Liver (tissue), 3 donors: ENCODE measurements around the gene OGFR.

Source experiments
- CTCF ChIP-seq: fragments of 150-350 bp; IDR thresholded peaks from 2 replicates; pipeline ENCODE4 v1.5.1; 2017; ENCODE audit warnings: improper control_type of control experiment, low read depth, low read length; ENCODE audit not compliant: missing input control
- GABPA ChIP-seq, 2 donors: IDR thresholded peaks in 1 of 2; conservative IDR thresholded peaks in 1 of 2; 2 replicates each; pipeline ENCODE4 v1.6.1; 2016; ENCODE audit warnings: antibody characterized with exemption in 2 of 2, mild to moderate bottlenecking in 1 of 2, moderate library complexity in 1 of 2
- HNF4A ChIP-seq, 2 donors: conservative IDR thresholded peaks; 2 replicates each; pipeline ENCODE4 v1.6.1; 2016; ENCODE audit warnings: antibody characterized with exemption in 2 of 2, mild to moderate bottlenecking in 2 of 2
- RAD21 ChIP-seq, 2 donors: IDR thresholded peaks; 2 replicates each; pipeline ENCODE4 v1.6.1; 2016; ENCODE audit warnings: antibody characterized with exemption in 2 of 2, mild to moderate bottlenecking in 2 of 2
- REST ChIP-seq: IDR thresholded peaks from 2 replicates; pipeline ENCODE4 v1.6.1; 2016; ENCODE audit warnings: antibody characterized with exemption, mild to moderate bottlenecking
- RXRA ChIP-seq, 2 donors: IDR thresholded peaks; 2 replicates each; pipeline ENCODE4 v1.6.1; 2017 to 2018; ENCODE audit warnings: antibody characterized with exemption in 2 of 2, mild to moderate bottlenecking in 1 of 2
- SP1 ChIP-seq: IDR thresholded peaks from 2 replicates; pipeline ENCODE4 v1.6.1; 2018; ENCODE audit warnings: antibody characterized with exemption, mild to moderate bottlenecking
- TAF1 ChIP-seq: conservative IDR thresholded peaks from 2 replicates; pipeline ENCODE4 v1.6.1; 2016; ENCODE audit warnings: antibody characterized with exemption, mild to moderate bottlenecking
- YY1 ChIP-seq: IDR thresholded peaks from 2 replicates; pipeline ENCODE4 v1.6.1; 2016; ENCODE audit warnings: antibody characterized with exemption, mild to moderate bottlenecking
- TF ChIP-seq, protein P1 (sequence below): IDR thresholded peaks from 2 replicates; pipeline ENCODE4 v1.6.1; 2016; ENCODE audit warnings: antibody characterized with exemption
- donor health status: healthy.
- donor health status: healthy.

DNA sequence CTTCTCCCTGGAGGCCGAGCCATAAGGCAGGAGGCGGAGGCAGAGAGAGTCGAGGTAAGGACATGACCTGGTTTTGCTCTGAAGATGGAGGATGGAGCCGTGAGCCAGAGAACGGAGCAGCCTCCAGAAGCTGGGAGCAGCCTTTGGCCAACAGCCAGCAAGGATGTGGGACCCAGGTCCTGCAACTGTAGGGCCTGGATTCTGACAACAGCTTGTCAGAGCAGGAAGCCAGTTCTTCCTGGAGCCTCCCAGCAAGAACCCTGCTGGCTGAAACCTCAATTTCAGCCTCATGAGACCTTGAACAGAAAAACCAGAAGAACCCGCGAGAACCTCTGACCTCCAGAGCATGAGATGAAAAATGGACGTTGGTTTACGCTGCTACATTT is 21.7 kb upstream of the OGFR start:
- no peak for TF ChIP-seq TAF1
- TF ChIP-seq CTCF, result no peak
- TF ChIP-seq, protein P1, sequence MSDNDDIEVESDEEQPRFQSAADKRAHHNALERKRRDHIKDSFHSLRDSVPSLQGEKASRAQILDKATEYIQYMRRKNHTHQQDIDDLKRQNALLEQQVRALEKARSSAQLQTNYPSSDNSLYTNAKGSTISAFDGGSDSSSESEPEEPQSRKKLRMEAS, result no peak
- no peak for TF ChIP-seq REST
- TF ChIP-seq YY1, result no peak
- no peak for TF ChIP-seq HNF4A (conservative IDR thresholded peaks at IDR 0.05)
- TF ChIP-seq RAD21 (IDR thresholded peaks at IDR 0.05), result no peak
- TF ChIP-seq RXRA (IDR thresholded peaks at IDR 0.05), result no peak
- TF ChIP-seq SP1, result no peak
- no peak for TF ChIP-seq GABPA (IDR thresholded peaks at IDR 0.05 in 1 of 2, conservative IDR thresholded peaks at IDR 0.05 in 1 of 2)
